Umbilical cord (tissue), 2 donors: Measurements from ENCODE around the gene IL17C. TPM values are rescaled to one million over a fixed set of nuclear protein-coding genes. Genes with fewer than 3 reads are reported as not detected.
A peak's percentile ranks its signal among the peaks of the same experiment; 100 is the strongest.

Experiments used
- DNase-seq: peaks from one replicate; pipeline ENCODE4 v3.0.0-alpha.2; 2015; ENCODE audit warnings: low spot score
- total RNA-seq: library from RNA; depleted of rRNA; stranded (reverse); fragments of >200 nt; gene quantifications from one replicate; pipeline ENCODE4 v1.2.3, GENCODE V29; 2014; ENCODE audit warnings: low replicate concordance; ENCODE audit not compliant: insufficient read depth

The IL17C gene
- total RNA-seq, 1 donor from 2014 or later: not detected

DNA sequence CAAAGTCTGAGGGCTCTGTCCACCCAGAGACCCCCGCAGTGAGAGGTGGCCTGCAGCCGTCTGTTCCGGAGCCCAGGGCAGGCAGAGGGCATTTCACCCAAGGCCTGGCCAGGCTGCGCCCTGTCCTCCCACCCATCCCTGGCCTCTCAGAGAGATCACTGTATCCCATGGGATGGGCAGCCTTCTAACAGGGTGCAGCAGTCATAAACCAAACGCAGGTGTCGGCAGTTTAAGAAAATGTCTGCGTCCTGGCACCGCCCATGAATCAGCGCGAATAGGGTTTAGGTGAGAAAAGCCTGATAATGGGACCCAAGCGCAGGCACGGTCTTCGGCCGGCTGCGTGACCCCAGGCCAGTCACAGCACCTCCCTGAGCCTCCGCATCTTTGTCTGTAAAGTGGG lies 7.1 kb downstream of the IL17C start:
- no peak for DNase-seq

DNA sequence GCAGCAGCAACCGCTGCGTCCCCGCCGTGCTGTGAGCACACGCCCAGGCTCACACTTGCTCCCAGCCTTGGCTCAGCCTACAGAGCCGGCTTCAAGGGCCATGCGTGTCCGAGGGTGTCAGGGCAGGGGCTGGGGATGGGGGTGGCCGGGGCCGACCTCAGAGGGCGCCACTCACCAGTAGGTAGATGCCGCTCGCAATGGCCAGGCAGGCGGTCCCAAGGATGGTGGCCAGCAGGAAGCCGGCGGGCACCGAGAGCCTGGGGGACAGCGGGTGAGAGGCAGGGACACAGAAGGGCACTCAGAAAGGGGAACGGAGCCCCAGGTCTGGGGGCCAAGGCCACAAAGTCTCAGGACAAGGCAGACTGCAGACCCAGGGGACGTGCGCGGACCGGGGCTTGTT lies 7.6 kb downstream of the IL17C start:
- no peak for DNase-seq

GRCh38 chr16:88646345-88647034 lies 8.1 kb downstream of the IL17C start:
- no peak for DNase-seq

GRCh38 chr16:88647178-88648070 lies 9.1 kb downstream of the IL17C start:
- DNase-seq: no peak

DNA sequence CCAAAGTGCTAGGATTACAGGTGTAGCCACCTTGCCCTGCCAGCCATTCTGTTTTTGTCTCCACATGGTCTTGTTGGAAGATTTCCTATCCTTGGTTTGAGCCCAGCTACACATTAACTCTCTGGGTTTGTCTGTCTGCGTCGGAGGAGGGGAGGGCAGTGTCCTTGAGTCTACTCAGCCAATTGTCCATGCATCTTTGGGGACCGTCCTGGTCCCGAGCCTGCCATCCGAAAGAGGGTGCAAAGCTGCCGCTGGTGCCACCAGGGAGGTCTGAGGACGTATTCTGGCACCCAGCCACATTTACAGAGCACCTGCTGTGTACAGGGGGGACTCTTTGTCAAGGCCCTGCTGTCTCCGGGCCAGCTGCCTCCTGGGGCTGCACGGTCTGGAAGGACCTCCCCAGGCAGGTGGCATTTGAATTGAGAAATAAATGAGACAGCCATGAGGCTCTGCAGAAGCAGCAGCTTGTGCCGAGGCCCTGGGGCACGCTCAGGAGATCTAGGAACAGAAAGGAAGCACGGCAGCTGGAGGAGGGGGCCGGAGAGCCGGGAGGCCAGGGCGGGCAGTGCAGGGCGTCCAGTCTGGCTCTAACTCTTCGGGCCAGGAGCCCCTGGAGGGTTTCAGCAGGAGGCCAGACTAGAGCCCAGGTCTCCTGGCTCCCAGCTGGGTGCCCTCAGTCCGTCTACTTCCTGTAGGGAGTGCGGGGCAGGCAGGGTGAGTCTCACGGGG lies 11.0 kb downstream of the IL17C start:
- no peak for DNase-seq

- peak; percentile 42 for DNase-seq
These were observed 11.8 kb downstream of the IL17C start for GRCh38 chr16:88649924-88650748.

GRCh38 chr16:88650749-88651275 lies 12.4 kb downstream of the IL17C start, which contains the start of gene CYBA:
TSS of gene CYBA (minus strand) at chr16:88651053. CDS start at chr16:88651013, 40 bp downstream.
- DNase-seq: peak; percentile 59

DNA sequence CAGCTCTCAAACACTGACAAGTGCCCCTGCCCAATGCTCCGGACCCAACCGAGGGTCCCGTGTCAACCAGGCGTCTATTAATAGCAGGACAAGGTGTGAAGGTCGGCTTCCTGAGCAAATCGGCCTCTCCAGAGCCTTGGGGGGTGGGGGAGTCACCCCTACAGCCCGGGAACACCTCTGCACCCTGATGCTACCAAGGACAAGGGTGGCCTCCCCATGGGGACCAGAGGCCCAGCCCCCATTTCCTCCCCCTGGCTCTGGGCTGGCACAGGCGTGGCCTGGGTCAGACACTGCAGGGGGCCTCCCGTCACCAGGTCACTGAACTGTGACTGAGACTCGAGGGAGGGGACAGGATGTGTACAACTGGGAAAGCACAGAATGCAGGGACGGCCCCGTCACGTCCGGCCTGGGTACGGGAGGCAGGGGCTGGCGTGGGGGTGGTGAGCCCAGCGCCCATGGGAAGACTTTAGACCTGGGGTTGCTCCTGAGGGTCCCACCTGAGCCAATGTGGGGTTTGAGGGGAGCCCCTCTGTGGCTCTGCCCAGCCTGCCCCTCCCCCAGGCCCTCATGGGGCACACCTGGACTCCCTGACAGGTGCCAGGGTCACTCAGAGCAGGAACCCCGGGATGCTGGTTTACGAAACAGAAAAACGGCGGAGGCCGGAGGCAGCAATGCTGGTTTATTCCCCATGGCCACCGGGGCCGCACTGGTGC lies 13.1 kb downstream of the IL17C start:
- DNase-seq: no peak

- DNase-seq: no peak
These were observed 13.8 kb downstream of the IL17C start for GRCh38 chr16:88651989-88652761.

DNA sequence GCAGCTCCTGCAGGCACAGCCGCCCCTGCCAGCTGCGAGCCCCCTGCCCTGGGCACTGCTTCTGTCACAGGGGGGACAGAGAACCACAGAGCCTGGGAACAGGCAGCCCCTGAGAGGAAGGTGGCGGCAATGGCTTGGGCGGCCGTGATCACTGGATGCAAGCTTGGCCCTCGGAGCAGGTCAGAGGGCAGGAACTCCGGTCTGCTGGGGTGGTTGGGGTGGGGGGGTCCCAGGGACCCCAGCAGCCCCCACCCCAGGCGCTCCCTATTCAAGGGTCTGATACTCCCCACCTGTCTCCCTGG lies 14.3 kb downstream of the IL17C start:
- DNase-seq: no peak

- no peak for DNase-seq
These were observed 14.7 kb downstream of the IL17C start for GRCh38 chr16:88653101-88653500.

GRCh38 chr16:88653596-88654362 lies 15.4 kb downstream of the IL17C start:
- DNase-seq: no peak

GRCh38 chr16:88654363-88655052 lies 16.1 kb downstream of the IL17C start:
- no peak for DNase-seq

DNA sequence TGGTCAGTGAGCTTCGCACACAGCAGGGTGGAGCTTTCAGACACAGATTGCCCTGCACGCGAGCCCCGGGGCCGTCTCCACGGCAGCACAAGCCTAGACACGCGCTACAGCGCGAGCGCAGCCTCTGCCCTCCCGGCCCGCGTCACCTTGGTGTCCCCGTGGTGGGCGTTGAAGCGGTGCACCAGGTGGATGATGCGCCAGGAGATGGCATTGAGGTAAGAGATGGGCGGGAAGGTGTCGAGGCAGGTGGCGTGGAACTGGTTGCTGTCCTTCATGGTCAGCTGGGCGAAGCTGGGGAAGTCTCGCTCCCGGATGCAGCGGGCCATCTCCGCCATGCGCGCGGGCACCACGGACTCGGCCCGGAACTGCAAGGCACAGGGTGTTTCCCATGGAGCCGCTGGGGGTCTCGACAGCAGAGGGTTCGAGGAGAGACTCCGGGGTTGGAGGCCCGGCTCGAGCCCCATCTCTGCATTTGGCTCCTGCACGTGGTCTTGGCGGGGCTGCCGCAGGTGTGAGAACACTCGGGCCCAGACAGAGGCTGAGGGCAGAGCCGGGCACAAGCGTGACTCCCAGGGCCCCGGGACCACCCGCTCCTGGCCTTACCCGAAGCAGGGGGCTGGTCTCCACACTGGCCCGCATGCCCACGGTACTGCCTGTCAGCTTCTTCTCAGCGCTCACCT lies 16.8 kb downstream of the IL17C start:
- DNase-seq: no peak

GRCh38 chr16:88655733-88656281 lies 17.4 kb downstream of the IL17C start:
- no peak for DNase-seq

DNA sequence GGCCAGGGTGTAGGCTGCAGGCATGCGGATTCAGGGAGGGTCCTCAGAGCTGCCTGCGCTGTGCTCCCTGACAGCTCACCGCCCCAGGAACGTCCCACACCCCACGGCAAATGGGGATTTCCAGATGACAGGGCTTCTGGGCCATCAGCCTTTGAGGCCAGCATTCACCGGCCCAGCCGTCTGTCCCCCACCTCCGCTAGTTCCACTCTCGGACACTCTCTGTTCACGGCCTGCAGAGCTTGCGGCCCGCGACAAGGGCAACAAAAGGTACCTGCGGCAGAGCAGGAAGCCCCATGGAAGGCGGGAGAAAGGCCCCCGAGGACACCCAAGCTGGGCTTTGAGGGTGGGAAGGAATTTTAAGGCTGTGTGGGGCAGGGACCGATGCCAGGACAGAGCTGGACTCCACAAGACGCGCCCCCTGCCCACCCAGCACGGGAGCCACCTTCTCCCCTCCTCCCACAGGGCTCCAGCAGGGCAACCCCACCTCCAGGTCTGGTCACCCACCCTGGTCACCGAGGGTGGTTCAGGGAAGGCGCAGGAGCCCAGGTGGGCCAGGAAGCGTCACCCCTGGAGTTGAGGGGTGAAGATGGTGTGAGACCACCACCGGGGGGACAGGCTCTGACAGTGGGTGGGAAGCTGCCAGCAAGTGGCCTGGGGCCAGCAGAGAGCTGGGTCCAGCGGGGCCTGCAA lies 18.1 kb downstream of the IL17C start:
- DNase-seq: no peak

DNA sequence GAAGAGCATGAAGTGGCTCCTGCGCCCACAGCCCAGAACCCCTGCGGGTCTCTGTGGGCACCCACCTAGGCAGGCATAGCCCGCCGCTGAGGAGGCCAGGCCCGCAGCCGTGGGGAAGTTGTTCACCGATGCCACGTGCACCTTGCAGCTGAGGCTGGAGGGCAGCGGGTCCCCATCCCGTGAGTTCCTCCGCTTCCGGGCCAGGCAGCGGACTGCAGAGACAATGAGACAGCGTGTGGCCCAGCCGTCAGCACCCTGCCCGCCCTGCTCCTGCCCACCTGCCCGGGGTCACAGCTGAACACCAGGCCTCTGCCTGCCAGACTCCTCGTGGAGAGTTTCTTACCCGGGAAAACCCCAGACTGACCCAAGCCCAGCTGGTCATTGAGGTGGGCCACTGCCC lies 19.0 kb downstream of the IL17C start:
- no peak for DNase-seq
